Esophagus squamous epithelium (tissue), 4 donors: ENCODE data around the gene OBSCN.

Source experiments
- POLR2A ChIP-seq, 4 donors: fragments of 450-650 bp; IDR thresholded peaks; one replicate each; pipeline ENCODE4 v1.6.1; 2017; ENCODE audit warnings: antibody characterized with exemption in 4 of 4, mild to moderate bottlenecking in 4 of 4, moderate library complexity in 3 of 4
- TF ChIP-seq, protein P1 (sequence below), 6 experiments: fragments of 450-650 bp in 4 of 6; fragments of 200-600 bp in 2 of 6; sonication (generic) in 2 of 6; IDR thresholded peaks; one replicate each; pipeline ENCODE4 v1.5.1; 2016 to 2019; ENCODE audit warnings: antibody characterized with exemption in 6 of 6, mild to moderate bottlenecking in 4 of 6, moderate library complexity in 4 of 6

DNA sequence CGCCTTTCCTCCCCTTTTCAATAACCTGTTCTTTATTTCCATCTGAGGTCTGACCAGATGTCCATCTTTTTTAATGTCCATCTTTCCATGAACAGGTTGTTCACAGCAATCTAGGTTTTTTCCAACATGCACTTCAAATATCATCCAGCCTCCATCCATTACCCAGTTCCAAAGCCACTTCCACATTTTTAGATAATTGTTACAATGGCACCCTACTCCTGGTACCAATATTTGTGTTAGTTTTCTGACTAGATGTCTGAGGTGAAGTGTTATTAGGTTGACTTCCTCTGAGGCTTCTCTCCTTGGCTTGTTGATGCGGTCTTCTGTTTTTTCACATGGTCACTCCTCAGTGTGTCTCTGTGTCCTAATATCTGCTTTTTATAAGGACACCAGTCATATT is 89.4 kb downstream of the OBSCN start:
- TF ChIP-seq, protein P1, sequence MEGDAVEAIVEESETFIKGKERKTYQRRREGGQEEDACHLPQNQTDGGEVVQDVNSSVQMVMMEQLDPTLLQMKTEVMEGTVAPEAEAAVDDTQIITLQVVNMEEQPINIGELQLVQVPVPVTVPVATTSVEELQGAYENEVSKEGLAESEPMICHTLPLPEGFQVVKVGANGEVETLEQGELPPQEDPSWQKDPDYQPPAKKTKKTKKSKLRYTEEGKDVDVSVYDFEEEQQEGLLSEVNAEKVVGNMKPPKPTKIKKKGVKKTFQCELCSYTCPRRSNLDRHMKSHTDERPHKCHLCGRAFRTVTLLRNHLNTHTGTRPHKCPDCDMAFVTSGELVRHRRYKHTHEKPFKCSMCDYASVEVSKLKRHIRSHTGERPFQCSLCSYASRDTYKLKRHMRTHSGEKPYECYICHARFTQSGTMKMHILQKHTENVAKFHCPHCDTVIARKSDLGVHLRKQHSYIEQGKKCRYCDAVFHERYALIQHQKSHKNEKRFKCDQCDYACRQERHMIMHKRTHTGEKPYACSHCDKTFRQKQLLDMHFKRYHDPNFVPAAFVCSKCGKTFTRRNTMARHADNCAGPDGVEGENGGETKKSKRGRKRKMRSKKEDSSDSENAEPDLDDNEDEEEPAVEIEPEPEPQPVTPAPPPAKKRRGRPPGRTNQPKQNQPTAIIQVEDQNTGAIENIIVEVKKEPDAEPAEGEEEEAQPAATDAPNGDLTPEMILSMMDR (IDR thresholded peaks at IDR 0.05), result no peak
- no peak for TF ChIP-seq POLR2A (IDR thresholded peaks at IDR 0.05)
